GM18498 (cell line): ENCODE results near the gene DUSP9.

Experiments
- ATAC-seq: cut with Tn5 transposase; IDR thresholded peaks from one replicate; pipeline ENCODE4 v1.9.1; 2021; ENCODE audit warnings: mild to moderate bottlenecking, moderate library complexity; ENCODE audit not compliant: unreplicated experiment

The DUSP9 gene

GRCh38 chrX:153647461-153648357 is 706 bp downstream of the DUSP9 start:
- no peak for ATAC-seq

GRCh38 chrX:153648358-153649177 is 1.6 kb downstream of the DUSP9 start:
- no peak for ATAC-seq

- ATAC-seq = no peak
These were observed 2.3 kb downstream of the DUSP9 start for GRCh38 chrX:153649178-153649914.

- no peak for ATAC-seq
These were observed 3.1 kb downstream of the DUSP9 start for GRCh38 chrX:153649915-153650782.

- no peak for ATAC-seq
These were observed 4.0 kb downstream of the DUSP9 start for GRCh38 chrX:153650959-153651358.

GRCh38 chrX:153651540-153652079 is 4.6 kb downstream of the DUSP9 start:
- no peak for ATAC-seq

GRCh38 chrX:153653556-153653955 is 6.6 kb downstream of the DUSP9 start:
- no peak for ATAC-seq

- no peak for ATAC-seq
These were observed 10.2 kb downstream of the DUSP9 start for GRCh38 chrX:153657161-153657560.

GRCh38 chrX:153659268-153659667 is 12.3 kb downstream of the DUSP9 start:
- no peak for ATAC-seq

GRCh38 chrX:153662266-153662665 is 15.3 kb downstream of the DUSP9 start:
- ATAC-seq = no peak

- no peak for ATAC-seq
These were observed 18.8 kb downstream of the DUSP9 start for GRCh38 chrX:153665726-153666306.

- ATAC-seq = no peak
These were observed 20.4 kb downstream of the DUSP9 start for GRCh38 chrX:153667281-153667955.

- ATAC-seq = peak; percentile 48
These were observed 21.0 kb downstream of the DUSP9 start for GRCh38 chrX:153667956-153668396.

- ATAC-seq = no peak
These were observed 21.6 kb downstream of the DUSP9 start for GRCh38 chrX:153668423-153669173.

- no peak for ATAC-seq
These were observed 22.3 kb downstream of the DUSP9 start for GRCh38 chrX:153669174-153669890.

GRCh38 chrX:153669901-153670731 is 23.1 kb downstream of the DUSP9 start:
- no peak for ATAC-seq
